SH-SY5Y (cell line): ENCODE measurements around the gene REELD1.

ENCODE experiments used
- GATA2 ChIP-seq: IDR thresholded peaks from 2 replicates; pipeline ENCODE4 v1.6.1; 2011; ENCODE audit warnings: mild to moderate bottlenecking, low read depth, low read length
- GATA3 ChIP-seq: IDR thresholded peaks from 2 replicates; pipeline ENCODE4 v1.6.1; 2011; ENCODE audit warnings: low read depth, mild to moderate bottlenecking, low read length, moderate library complexity

GRCh38 chr4:146186596-146186995 is 27.7 kb upstream of the REELD1 start:
- no peak for TF ChIP-seq GATA3
- TF ChIP-seq GATA2: no peak
